Stomach smooth muscle (tissue), 2 donors: ENCODE results near the gene SSR1.
A peak's percentile ranks its signal among the peaks of the same experiment; 100 is the strongest.

Experiments
- H3K27ac ChIP-seq: one replicate; pipeline ENCODE4 v1.7.0; 2013; ENCODE audit warnings: mild to moderate bottlenecking, low read length, inconsistent platforms
- H3K27me3 ChIP-seq, 2 donors: one replicate each; pipeline ENCODE4 v1.7.0; 2013; ENCODE audit warnings: low read length in 2 of 2; ENCODE audit not compliant: insufficient read depth in 2 of 2, control insufficient read depth in 1 of 2
- H3K36me3 ChIP-seq, 2 donors: one replicate each; pipeline ENCODE4 v1.7.0; 2013; ENCODE audit warnings: low read length in 2 of 2; ENCODE audit not compliant: control insufficient read depth in 2 of 2, insufficient read depth in 2 of 2
- H3K4me1 ChIP-seq: one replicate; pipeline ENCODE4 v1.7.0; 2013; ENCODE audit warnings: low read length; ENCODE audit not compliant: control insufficient read depth, insufficient read depth
- H3K4me3 ChIP-seq, 2 donors: one replicate each; pipeline ENCODE4 v1.7.0; 2013; ENCODE audit warnings: low read length in 2 of 2
- H3K9ac ChIP-seq, 2 donors: one replicate each; pipeline ENCODE4 v1.7.0; 2013; ENCODE audit warnings: low read length in 2 of 2, mild to moderate bottlenecking in 1 of 2
- H3K9me3 ChIP-seq, 2 donors: one replicate each; pipeline ENCODE4 v1.7.0; 2013; ENCODE audit warnings: low read length in 2 of 2; ENCODE audit not compliant: control insufficient read depth in 2 of 2
- donor health status: healthy.
- donor health status: Pancreatic carcinoma.

SSR1 gene

GRCh38 chr6:7247179-7247456 lies 65.9 kb downstream of the SSR1 start:
- no peak overlapping the region for H3K27ac ChIP-seq
- no peak overlapping the region for H3K9ac ChIP-seq
- no peak overlapping the region for H3K4me3 ChIP-seq
- H3K4me1 ChIP-seq, result peaks cover 9% of the 10 kb centered on the region
- H3K9me3 ChIP-seq, result no peaks in the 10 kb centered on the region
- H3K27me3 ChIP-seq, result no peaks in the 10 kb centered on the region
- peaks cover 38 to 40% of the 10 kb centered on the region in 2 donors for H3K36me3 ChIP-seq

DNA sequence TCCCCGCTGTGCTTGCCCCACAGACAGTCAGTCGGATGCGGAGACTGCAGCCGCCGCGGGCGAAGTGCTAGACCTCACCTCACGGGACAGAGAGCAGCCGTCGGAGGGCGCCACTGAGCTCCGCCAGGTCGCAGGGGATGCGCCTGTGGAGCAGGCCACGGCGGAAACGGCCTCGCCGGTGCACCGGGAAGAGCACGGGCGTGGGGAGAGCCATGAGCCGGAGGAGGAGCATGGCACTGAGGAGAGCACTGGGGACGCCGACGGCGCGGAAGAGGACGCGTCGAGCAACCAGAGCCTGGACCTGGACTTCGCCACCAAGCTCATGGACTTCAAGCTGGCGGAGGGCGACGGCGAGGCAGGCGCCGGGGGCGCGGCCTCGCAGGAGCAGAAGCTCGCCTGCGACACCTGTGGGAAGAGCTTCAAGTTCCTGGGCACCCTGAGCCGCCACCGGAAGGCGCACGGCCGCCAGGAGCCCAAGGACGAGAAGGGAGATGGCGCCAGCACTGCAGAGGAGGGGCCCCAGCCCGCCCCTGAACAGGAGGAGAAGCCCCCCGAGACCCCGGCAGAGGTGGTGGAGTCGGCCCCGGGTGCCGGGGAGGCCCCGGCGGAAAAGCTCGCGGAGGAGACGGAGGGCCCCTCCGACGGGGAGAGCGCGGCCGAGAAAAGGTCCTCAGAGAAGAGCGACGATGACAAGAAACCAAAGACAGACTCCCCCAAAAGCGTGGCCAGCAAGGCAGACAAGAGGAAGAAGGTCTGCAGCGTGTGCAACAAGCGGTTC lies 66.4 kb downstream of the SSR1 start:
- Histone ChIP-seq H3K36me3 (peaks cover 38 to 40% of the 10 kb centered on the region in 2 donors), H3K4me3 (no peak overlapping the region), H3K9ac (no peak overlapping the region), H3K4me1 (peaks cover 9% of the 10 kb centered on the region), H3K27me3 (no peaks in the 10 kb centered on the region), H3K9me3 (no peaks in the 10 kb centered on the region), H3K27ac (no peak overlapping the region)

GRCh38 chr6:7245668-7246393 lies 67.2 kb downstream of the SSR1 start:
- Histone ChIP-seq H3K27me3 (no peaks in the 10 kb centered on the region), H3K9ac (no peak overlapping the region), H3K9me3 (no peaks in the 10 kb centered on the region), H3K4me3 (no peak overlapping the region), H3K4me1 (peaks cover 9% of the 10 kb centered on the region), H3K36me3 (peaks cover 44 to 45% of the 10 kb centered on the region in 2 donors), H3K27ac (no peak overlapping the region)

- Histone ChIP-seq H3K4me1 (peaks cover 16% of the 10 kb centered on the region), H3K36me3 (peaks cover 35 to 39% of the 10 kb centered on the region in 2 donors), H3K4me3 (no peak overlapping the region), H3K9me3 (no peaks in the 10 kb centered on the region), H3K9ac (peak overlapping the region in 1 of 2 donors; percentile 10), H3K27ac (peak overlapping the region; percentile 41), H3K27me3 (no peaks in the 10 kb centered on the region)
Observed at GRCh38 chr6:7243179-7243981, 69.6 kb downstream of the SSR1 start.

- H3K36me3 ChIP-seq, result peaks cover 29 to 33% of the 10 kb centered on the region in 2 donors
- peak overlapping the region; percentile 41 for H3K27ac ChIP-seq
- H3K27me3 ChIP-seq, result no peaks in the 10 kb centered on the region
- H3K9ac ChIP-seq, result peak overlapping the region in 1 of 2 donors; percentile 10
- H3K9me3 ChIP-seq, result no peaks in the 10 kb centered on the region
- H3K4me1 ChIP-seq, result peaks cover 16% of the 10 kb centered on the region
- H3K4me3 ChIP-seq, result no peak overlapping the region
Observed at GRCh38 chr6:7242835-7243178, 70.2 kb downstream of the SSR1 start.

- Histone ChIP-seq H3K27me3 (no peaks in the 10 kb centered on the region), H3K4me3 (peak overlapping the region in 1 of 2 donors; percentile 3), H3K27ac (peak overlapping the region; percentile 41), H3K4me1 (peaks cover 16% of the 10 kb centered on the region), H3K36me3 (peaks cover 23 to 29% of the 10 kb centered on the region in 2 donors), H3K9ac (no peak overlapping the region), H3K9me3 (no peaks in the 10 kb centered on the region)
Observed at GRCh38 chr6:7241709-7242645, 71.0 kb downstream of the SSR1 start.

DNA sequence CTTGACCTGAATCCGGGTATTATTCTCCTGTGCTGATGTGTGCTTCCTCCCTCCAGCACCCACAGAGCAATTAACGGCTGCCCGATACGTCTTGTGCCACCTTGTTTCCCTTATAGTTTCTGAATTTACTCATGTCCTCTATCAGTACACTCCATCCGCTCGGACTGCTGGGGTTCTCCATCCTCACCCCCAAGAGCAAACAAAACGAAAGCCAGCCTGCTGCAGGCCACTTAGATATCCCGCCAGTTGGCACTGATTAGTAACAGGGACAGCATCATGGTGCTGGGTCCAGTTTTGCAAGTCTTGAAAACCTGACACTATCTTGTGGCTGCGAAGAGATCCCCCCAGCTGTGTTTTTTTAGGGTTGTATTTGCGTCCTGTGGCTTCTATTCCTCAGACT lies 71.8 kb downstream of the SSR1 start:
- Histone ChIP-seq H3K4me1 (peaks cover 19% of the 10 kb centered on the region), H3K4me3 (no peak overlapping the region), H3K27me3 (no peaks in the 10 kb centered on the region), H3K9ac (no peak overlapping the region), H3K27ac (no peak overlapping the region), H3K36me3 (peaks cover 17 to 23% of the 10 kb centered on the region in 2 donors), H3K9me3 (no peaks in the 10 kb centered on the region)

- no peak overlapping the region for H3K9ac ChIP-seq
- peaks cover 17 to 22% of the 10 kb centered on the region in 2 donors for H3K36me3 ChIP-seq
- peaks cover 26% of the 10 kb centered on the region for H3K4me1 ChIP-seq
- H3K27me3 ChIP-seq, result no peaks in the 10 kb centered on the region
- no peaks in the 10 kb centered on the region for H3K9me3 ChIP-seq
- no peak overlapping the region for H3K4me3 ChIP-seq
- H3K27ac ChIP-seq, result no peak overlapping the region
Observed at GRCh38 chr6:7240351-7240750, 72.6 kb downstream of the SSR1 start.

DNA sequence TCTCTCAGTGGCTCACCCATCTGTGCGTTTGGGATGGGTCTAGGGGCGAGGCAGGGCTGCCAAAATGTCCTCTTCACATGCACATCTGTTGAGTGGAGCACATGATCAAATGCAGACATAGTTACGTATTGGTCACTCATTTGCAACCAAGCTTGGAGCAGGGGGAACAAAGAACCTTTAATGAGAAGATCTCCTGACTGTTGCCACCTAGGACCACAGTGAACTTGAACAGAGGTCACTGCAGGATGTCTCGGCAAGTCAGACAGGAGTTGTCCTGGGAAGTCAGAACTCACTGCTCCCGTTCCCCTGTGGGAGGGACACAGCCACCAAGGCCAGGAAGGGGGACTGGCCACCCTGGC lies 73.4 kb downstream of the SSR1 start:
- Histone ChIP-seq H3K9me3 (no peaks in the 10 kb centered on the region), H3K36me3 (peaks cover 19 to 27% of the 10 kb centered on the region in 2 donors), H3K27me3 (no peaks in the 10 kb centered on the region), H3K27ac (no peak overlapping the region), H3K4me3 (no peak overlapping the region), H3K9ac (no peak overlapping the region), H3K4me1 (peaks cover 28% of the 10 kb centered on the region)
